Measurements from ENCODE around the gene MOXD1. TPM values are rescaled to one million over a fixed set of nuclear protein-coding genes. Genes with fewer than 3 reads are reported as not detected.

MOXD1 gene
- total RNA-seq, 2 experiments from 2014 or later: not detected

DNA sequence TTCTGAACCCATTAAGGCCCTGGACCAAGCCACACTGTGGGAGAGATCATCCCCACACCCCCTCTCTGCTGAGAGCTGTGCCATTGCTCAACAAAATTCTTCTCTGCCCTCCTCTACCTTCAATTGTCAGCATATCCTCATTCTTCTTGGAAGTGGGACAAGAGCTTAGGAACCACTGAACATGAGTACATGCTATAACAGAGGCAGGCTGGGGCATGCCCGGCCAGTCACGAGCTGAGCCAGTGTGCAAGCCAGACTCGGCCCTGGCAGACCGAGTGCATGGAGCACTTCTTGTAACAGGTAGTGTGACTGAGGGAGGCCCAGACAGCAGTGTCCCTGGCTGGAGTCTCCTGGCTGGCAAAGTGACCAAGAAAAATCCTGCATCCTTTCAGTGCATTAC is 149.2 kb downstream of the MOXD1 start:
- peaks cover 11% of the 10 kb centered on the region for H3K27me3 Mint-ChIP-seq
- DNase-seq (no peak), ATAC-seq (no peak)
- no peaks in the 10 kb centered on the region for H3K9me3 Mint-ChIP-seq (ENCODE audit: low read depth)
- no peak overlapping the region for H3K4me3 Mint-ChIP-seq
- no peaks in the 10 kb centered on the region for H3K4me1 Mint-ChIP-seq
- intact Hi-C loops (cut with DNase I, micrococcal nuclease): no loop called here
- H3K27ac Mint-ChIP-seq: no peak overlapping the region
- CTCF ChIA-PET: interaction anchor here (1.1 kb wide), 1 partner anchor 337 kb away, joined by 3 read pairs; no protein-coding TSS in a partner anchor
- POLR2A ChIA-PET: no interaction called here
- no peaks in the 10 kb centered on the region for H3K36me3 Mint-ChIP-seq (ENCODE audit: low read depth)

DNA sequence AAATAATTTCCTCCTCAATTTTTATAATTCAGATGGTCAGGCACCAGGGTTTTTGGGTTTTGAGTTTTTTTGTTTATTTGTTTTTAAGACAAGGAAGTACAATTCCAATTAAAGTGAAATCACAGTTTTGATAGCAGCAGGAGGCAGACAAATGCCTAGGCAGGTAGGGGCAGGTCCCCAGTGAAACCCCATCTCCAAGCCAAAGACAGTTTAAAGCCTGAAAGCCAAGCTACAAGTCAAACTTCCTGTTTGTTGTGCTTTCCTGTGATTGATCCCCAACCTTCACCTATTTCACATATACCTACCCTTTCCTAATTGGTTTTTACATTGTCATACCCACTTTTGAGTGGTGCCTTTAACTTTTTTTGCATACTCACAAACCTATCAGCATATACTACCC is 149.6 kb downstream of the MOXD1 start:
- Mint-ChIP-seq H3K27ac (no peak overlapping the region), H3K4me1 (no peaks in the 10 kb centered on the region), H3K36me3 (ENCODE audit: low read depth) (no peaks in the 10 kb centered on the region), H3K4me3 (no peak overlapping the region), H3K9me3 (ENCODE audit: low read depth) (no peaks in the 10 kb centered on the region), H3K27me3 (peaks cover 11% of the 10 kb centered on the region)
- intact Hi-C loops (cut with DNase I, micrococcal nuclease): no loop called here
- ATAC-seq (no peak), DNase-seq (no peak)
- ChIA-PET CTCF (no interaction called here), POLR2A (no interaction called here)

DNA sequence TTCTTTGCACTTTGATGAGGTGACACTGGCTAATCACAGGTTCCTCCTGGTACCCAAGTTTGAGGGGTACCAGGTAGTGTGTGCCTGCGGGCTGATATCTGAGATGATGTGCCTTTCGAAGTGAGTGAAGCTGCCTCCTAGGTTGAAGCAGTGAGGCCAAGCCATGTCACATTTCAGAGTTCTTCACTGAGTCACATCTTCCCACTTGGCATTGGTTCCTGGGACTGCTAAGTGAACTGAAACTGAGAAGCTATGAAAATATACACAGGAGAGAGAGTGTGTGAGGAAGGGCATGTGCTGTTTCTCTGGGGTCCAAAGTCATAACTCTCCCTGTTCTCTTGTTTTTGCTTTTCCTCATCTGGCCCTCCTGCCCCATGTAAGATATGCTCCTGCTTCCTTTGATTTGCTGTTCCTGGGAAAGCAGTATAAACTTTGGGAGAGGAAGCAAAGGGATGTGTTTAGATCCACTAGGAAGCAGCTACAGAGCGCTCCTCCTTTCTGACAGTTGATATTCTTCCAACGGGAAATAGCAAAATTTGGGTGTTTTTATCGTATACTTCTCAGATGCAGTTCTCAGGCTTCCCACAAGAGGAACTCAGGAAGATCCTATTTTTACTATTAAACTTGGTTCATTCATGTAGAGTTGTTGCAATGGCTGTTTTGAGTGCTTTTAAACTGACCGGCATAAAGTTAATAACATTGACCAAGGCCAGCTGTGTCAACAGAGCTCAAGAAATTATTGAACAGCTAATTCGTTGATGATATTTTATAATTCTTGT is 153.7 kb downstream of the MOXD1 start:
- Mint-ChIP-seq H3K9me3 (ENCODE audit: low read depth) (no peaks in the 10 kb centered on the region), H3K27me3 (peaks cover 2% of the 10 kb centered on the region), H3K4me3 (no peak overlapping the region), H3K4me1 (no peaks in the 10 kb centered on the region), H3K27ac (no peak overlapping the region), H3K36me3 (ENCODE audit: low read depth) (no peaks in the 10 kb centered on the region)
- ATAC-seq (no peak), DNase-seq (no peak)
- POLR2A ChIA-PET: no interaction called here
- CTCF ChIA-PET: interaction anchor here (1.0 to 1.2 kb wide), 2 partner anchors 20 to 22 kb away, joined by 3 read pairs; no protein-coding TSS in a partner anchor
- intact Hi-C loops (cut with DNase I, micrococcal nuclease): no loop called here

DNA sequence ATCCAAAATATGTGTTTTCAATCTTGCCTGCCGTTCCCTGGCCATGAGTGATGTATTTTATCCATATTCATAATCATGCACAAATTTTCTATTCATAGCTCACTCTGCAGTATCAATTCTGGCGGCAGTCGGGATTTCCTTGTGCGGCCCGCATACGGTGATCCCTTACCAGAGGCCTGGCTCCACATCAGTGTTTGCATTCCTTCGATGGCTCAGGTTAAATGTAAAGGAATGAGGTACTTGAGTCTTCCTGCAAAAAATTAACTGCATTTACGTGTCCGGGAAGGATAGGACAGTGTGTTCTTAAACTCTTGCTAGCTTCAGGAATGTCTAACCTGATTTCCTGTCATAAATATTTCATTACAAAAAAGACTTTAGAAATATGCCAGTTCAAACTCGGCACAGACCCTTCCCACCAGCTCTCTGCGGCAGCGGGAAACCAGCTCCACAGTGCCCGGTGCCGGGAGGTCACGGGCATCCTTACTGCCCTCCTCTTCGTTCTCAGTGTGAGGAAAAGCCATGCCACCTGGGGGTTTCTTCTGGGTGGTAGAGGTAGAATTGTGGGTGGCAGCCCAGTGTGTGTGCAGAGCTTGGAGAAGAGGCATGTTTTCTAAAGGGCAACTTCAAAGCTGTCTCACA is 154.5 kb downstream of the MOXD1 start:
- H3K36me3 Mint-ChIP-seq (ENCODE audit: low read depth): no peaks in the 10 kb centered on the region
- ChIA-PET CTCF (interaction anchor here (1.0 to 1.2 kb wide), 2 partner anchors 20 to 23 kb away, joined by 3 read pairs; no protein-coding TSS in a partner anchor), POLR2A (no interaction called here)
- no peak overlapping the region for H3K4me3 Mint-ChIP-seq
- intact Hi-C loops (cut with DNase I, micrococcal nuclease): no loop called here
- peaks cover 2% of the 10 kb centered on the region for H3K27me3 Mint-ChIP-seq
- no peak overlapping the region for H3K27ac Mint-ChIP-seq
- H3K4me1 Mint-ChIP-seq: no peaks in the 10 kb centered on the region
- H3K9me3 Mint-ChIP-seq (ENCODE audit: low read depth): no peaks in the 10 kb centered on the region
- no peak for DNase-seq
- ATAC-seq: no peak

DNA sequence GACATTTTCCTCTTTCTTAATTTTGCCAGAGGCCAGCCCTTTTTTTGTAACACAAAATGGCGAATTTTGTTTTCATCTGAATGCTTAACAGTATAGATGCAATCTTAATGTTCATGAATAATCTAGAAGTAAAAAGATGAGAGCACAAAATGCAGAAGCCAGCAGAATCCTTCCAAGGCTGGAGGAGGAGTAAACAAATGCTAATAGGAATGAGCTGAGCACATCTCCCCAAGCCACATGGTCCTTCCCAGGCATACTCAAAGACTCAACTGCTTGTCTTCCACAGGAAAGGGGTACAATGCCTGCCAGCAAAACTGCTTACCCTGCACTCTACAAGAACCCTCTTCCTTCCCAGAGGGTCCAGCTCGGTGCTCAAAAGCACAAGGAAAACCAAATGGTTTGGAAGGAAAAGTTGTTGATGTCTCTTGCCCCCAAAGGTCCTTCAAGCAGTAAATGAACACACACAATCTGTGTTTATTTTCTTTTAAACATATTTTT is 155.1 kb downstream of the MOXD1 start:
- DNase-seq: no peak
- Mint-ChIP-seq H3K36me3 (ENCODE audit: low read depth) (no peaks in the 10 kb centered on the region), H3K27me3 (peaks cover 2% of the 10 kb centered on the region), H3K9me3 (ENCODE audit: low read depth) (no peaks in the 10 kb centered on the region), H3K4me3 (no peak overlapping the region), H3K27ac (no peak overlapping the region), H3K4me1 (no peaks in the 10 kb centered on the region)
- CTCF ChIA-PET: no interaction called here
- intact Hi-C loops (cut with DNase I, micrococcal nuclease): no loop called here
- POLR2A ChIA-PET: no interaction called here
- ATAC-seq: no peak

Other genes starting within 250 kb of the MOXD1 start
- gene STX7, start 111.6 kb upstream of the MOXD1 start, total RNA-seq: 10 to 100 TPM; 13.3 to 20.3 TPM
- not detected for gene TAAR9, start 136.8 kb upstream of the MOXD1 start, total RNA-seq
- gene TAAR8, start 151.2 kb upstream of the MOXD1 start, total RNA-seq: not detected
- not detected for gene TAAR6, start 168.8 kb upstream of the MOXD1 start, total RNA-seq
- gene TAAR5, start 188.3 kb upstream of the MOXD1 start, total RNA-seq: not detected
- not detected for gene TAAR2, start 222.8 kb upstream of the MOXD1 start, total RNA-seq

Data from activated CD4-positive, alpha-beta T cell treated with anti-CD3 and anti-CD28 coated beads for 36 hours (primary cell).